GM21737 (cell line): ENCODE measurements around the gene ZNF776.
"Not testable (repeated sequence)": the region's sequence is repeated elsewhere in the genome, so short reads cannot be mapped to it uniquely, and the experiment has no call there.

Source experiments
- ATAC-seq: cut with Tn5 transposase; IDR thresholded peaks from one replicate; pipeline ENCODE4 v1.9.1; 2021; ENCODE audit warnings: mild to moderate bottlenecking, moderate library complexity; ENCODE audit not compliant: unreplicated experiment

Gene ZNF776

GRCh38 chr19:57776764-57777296 is 30.2 kb downstream of the ZNF776 start:
- no peak for ATAC-seq

GRCh38 chr19:57778336-57778735 is 31.7 kb downstream of the ZNF776 start:
- no peak for ATAC-seq

GRCh38 chr19:57779220-57779845 is 32.7 kb downstream of the ZNF776 start:
- ATAC-seq = no peak

- ATAC-seq = no peak
These were observed 39.7 kb downstream of the ZNF776 start for GRCh38 chr19:57786286-57786685.

GRCh38 chr19:57786906-57787305 is 40.3 kb downstream of the ZNF776 start:
- ATAC-seq = no peak

GRCh38 chr19:57788114-57788692 is 41.6 kb downstream of the ZNF776 start:
- ATAC-seq = no peak

- ATAC-seq = no peak
These were observed 42.7 kb downstream of the ZNF776 start for GRCh38 chr19:57789288-57789687.

- not testable (repeated sequence) for ATAC-seq
These were observed 50.0 kb downstream of the ZNF776 start for GRCh38 chr19:57796580-57796979.

- ATAC-seq = no peak
These were observed 54.1 kb downstream of the ZNF776 start for GRCh38 chr19:57800696-57801095.

GRCh38 chr19:57802269-57802668 is 55.7 kb downstream of the ZNF776 start:
- no peak for ATAC-seq

- no peak for ATAC-seq
These were observed 56.6 kb downstream of the ZNF776 start for GRCh38 chr19:57803265-57803593.

GRCh38 chr19:57803594-57804325 is 57.1 kb downstream of the ZNF776 start:
- no peak for ATAC-seq

- ATAC-seq = no peak
These were observed 60.9 kb downstream of the ZNF776 start for GRCh38 chr19:57807541-57807940.
